GM21723 (cell line): ENCODE data around the gene NF1.
"Not testable (repeated sequence)": the region's sequence is repeated elsewhere in the genome, so short reads cannot be mapped to it uniquely, and the experiment has no call there.

Experiments
- ATAC-seq: cut with Tn5 transposase; IDR thresholded peaks from one replicate; pipeline ENCODE4 v1.9.1; 2021; ENCODE audit warnings: mild to moderate bottlenecking, moderate library complexity; ENCODE audit not compliant: unreplicated experiment

The NF1 gene

DNA sequence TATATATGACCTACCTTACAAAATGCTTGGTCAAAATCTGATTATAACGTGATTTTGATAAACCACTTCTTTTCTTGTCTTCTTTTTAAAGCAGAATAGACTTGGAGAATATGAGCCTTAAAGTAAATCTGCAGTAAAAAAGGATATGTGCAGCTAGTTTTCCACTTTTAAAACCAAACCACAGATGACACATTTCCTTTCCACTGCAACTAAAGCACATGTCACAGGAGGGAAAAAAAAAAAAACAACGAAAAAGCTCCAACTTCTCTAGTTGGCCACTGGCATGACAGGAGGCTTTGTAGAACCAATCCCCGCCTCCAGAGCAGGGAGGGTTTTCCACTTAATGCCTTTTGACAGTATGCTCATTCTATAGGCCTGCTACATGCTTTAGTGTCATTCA is 226.7 kb downstream of the NF1 start, which contains the start of gene EVI2A:
EVI2A (minus strand) TSS at position 142 of the 400 bp plus-strand sequence. CDS start 2,609 bp downstream, outside the sequence.
- ATAC-seq, result no peak

DNA sequence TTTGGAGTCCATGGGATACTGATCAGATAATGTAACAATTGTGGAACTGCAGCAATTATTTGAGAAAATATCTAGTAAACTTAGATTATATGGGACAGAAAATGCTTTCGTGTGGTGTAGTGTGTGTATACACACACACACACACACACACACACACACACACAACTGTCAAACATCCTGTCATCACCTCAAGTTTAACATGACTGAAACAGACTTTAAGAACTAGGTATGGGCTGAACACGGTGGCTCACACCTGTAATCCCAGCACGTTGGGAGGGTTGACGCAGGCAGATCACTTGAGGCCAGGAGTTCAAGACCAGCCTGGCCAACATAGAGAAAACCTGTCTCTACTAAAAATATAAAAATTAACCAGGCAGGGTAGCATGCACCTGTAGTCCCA is 227.2 kb downstream of the NF1 start:
- no peak for ATAC-seq

DNA sequence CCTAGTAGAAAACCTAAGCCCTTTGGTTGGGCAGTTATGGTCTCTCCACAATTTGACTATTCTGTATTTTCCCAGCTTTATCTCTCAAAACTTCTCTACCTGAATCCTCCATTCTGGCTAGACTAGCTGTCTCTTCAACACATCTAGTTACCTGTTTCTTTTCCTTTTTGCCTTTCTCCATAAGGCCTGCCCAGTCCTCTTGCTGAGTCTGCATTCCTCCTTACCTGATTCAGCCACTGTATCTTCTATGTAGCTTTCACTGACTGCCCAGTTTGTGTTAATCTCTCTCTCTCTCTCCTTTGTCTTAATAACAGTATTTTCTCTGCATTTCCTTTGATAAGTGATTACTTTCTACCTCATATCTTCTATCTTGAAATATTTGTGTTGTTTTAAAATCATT is 228.8 kb downstream of the NF1 start:
- ATAC-seq, result no peak

DNA sequence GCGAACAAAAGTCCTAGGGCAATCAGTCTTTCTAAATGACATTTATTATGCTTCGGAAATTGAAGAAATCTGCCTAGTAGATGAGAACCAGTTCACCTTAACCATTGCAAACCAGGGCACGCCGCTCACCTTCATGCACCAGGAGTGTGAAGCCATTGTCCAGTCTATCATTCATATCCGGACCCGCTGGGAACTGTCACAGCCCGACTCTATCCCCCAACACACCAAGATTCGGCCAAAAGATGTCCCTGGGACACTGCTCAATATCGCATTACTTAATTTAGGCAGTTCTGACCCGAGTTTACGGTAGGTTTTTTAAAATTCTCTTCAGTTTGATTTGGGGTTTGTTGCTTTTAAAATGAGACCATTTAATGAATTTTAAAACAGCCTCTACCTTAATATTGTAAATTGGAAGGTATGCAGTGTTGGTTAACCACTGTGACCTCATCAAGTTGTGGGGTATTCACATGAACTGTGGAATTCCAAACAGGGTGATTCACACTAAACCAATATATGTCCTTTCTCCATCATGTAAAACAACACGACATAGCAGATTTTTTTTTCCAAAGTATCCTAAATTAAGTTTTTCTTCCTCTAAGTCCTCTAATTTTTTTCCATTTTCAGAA is 232.9 kb downstream of the NF1 start:
- no peak for ATAC-seq

DNA sequence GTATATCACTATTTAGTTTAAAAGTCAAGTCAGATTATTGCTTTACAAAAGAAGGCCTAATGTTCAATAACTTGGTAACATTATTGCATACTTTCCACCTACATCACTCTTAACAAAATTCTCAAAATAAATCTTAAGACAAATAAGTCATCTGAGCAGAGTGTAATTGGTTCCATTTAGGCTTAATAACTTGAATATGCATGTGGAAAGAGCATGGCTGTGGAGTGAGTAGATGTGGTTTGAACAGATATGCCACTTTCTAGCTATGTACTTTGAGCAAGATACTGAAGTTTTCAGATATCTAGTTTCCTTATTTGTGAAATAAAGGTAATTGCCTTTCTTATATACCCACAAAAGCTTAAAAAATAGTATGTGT is 233.4 kb downstream of the NF1 start:
- no peak for ATAC-seq

DNA sequence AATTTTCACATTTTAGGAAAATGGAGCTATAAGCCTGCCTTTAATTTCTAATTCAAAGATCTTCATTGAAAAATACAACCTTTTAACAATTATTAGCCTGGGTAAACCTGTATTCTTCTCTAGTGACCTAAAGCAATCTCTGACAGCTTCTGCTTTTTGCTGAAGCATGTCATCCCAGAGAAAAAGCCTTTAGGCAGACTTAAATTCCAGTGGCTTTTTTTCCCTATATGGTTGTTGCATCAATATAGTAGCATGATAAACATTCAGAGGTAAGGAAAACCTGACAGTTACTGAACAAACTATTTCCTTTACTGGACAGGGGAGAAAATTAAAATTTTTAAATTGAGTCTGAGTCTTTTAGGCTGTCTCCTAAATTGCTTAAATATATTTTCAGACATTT is 234.4 kb downstream of the NF1 start:
- no peak for ATAC-seq

DNA sequence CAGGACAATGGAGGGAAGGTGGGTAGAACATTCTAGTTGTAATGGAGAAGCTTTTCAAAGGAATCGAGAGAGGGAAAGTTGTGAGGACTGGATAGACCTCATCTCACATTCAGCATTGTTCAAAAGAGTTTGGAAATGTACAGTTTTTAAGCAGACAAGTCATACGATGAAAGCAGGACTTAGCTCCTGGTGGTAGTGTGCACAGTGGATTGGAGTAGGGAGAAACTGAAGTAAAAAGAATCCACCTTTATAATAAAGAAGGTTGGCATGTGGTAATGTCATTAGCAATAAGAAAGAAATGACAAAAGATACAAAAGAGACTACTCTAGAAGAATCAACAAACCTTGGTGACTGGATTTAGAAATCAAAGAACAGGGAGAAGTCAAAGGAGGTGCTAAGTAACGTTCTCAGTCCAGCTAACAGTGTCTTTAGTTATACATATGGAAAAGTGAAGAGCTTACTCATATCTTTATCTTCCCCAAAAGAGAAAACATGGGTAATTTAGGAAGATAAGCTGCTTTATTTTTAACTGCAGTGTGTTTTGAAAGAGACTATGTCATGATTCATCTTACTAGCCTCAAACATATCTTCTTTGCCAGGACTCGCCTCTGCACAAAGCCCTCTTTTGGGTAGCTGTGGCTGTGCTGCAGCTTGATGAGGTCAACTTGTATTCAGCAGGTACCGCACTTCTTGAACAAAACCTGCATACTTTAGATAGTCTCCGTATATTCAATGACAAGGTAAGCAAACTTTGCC is 245.3 kb downstream of the NF1 start:
- ATAC-seq, result no peak

DNA sequence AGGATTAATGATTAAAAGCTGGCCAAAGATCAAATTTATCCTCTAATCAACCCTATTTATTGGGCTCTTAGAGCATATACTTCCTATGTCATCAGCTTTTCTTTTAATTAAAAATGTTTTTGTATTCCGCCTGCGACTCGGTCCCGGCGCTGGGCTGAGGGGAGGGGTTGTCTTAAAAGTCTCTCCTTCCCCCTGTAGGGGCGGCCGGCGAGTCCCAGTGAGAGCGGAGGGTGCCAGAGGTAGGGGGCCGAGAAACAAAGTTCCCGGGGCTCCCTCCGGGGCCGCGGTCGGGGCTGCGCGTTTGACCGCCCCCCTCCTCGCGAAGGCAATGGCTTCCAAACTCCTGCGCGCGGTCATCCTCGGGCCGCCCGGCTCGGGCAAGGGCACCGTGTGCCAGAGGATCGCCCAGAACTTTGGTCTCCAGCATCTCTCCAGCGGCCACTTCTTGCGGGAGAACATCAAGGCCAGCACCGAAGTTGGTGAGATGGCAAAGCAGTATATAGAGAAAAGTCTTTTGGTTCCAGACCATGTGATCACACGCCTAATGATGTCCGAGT is 250.5 kb downstream of the NF1 start:
- ATAC-seq, result not testable (repeated sequence)

DNA sequence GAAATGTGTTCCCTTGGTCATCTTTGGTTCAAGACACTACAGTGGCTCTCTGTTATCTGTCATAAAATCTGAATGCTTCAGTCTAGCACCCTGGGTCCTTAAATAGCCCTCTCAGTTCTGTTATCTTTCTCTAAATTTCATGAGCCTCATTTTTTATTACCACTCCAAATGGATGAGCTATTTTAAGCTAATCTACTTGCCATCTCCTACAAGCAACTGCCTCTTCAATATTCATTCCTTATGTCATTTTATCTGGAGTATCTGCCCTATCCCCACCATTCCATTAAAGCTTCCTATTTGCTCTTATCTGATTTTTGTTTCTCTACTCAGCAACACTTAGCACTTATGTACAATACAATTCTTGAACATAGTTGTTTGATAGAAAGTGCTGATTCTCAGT is 254.7 kb downstream of the NF1 start:
- ATAC-seq, result no peak

DNA sequence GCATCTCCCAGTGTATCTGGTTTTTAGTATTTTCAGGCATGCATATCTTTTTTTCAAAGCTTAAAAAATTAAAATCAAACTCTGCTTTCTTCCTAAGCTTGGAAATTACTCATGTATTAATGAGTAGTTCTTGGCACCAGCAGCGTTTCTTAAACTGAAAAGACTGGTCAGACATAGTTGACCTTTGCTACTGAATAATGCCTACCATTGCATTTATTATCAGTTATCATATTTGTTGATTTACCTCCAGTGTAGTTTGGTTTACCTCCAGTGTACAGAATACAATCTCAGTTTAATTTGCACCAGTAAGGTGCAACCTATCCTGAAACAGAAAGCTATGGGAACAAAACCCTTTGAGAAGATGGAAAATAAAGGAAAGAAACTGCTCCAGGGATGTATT is 261.2 kb downstream of the NF1 start:
- no peak for ATAC-seq

DNA sequence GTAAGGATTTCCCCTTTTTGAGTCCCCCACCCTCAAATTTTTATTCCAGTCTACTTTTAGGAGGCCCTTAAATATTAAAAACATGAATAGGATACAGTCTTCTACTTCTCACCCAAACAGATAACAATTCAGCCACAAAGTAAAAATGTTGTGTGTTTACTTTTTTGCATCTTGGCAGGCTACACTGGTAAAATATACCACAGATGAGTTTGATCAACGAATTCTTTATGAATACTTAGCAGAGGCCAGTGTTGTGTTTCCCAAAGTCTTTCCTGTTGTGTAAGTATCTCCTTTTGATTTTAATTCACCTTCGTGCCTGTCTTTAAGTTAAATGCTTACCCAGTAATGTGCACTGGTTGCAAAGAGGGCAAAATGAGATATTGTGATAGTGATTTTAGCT is 262.3 kb downstream of the NF1 start:
- no peak for ATAC-seq

DNA sequence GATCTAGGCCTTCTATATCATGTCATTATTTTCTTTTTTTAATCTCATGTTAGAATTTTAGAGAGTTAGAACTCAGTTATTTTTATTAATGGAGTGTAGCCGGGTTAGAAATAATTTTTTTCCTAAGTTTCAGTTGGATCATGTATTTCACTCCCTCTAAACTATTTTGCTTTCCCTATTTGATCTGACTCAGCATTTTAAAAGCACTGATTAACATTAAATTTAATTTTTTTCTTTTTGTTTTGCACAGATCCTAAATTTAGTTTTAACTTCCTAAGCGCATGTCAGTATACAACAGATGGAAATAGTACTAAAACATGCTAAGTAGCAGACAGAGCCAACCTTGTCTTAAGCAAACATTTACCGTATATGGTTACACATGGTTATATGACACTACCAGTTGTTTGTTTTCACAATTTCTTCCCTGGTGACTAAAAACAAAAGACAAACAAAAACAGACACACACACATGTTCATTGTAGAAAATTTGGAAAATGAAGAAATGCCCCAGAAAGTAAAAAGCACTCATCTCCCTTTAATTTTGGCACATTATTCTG is 263.1 kb downstream of the NF1 start:
- ATAC-seq, result no peak

DNA sequence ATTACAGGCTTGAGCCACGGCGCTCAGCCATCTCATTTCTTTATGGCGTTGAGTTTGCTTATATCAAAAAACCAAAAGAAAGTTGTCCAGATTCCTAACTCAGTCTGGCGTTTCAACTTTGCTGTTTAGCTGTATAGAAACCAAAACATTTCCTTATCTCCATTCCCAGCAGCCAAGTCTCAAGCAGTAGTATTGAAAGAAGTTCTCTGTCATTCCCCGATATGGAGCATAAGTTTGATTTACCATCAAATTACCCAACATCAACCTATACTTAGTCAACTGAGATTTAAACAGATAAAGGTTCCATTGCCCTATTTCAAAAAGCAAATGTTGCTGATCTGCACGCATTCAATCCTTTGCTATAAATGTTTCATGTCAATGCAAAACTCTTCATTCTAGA is 269.2 kb downstream of the NF1 start:
- no peak for ATAC-seq

DNA sequence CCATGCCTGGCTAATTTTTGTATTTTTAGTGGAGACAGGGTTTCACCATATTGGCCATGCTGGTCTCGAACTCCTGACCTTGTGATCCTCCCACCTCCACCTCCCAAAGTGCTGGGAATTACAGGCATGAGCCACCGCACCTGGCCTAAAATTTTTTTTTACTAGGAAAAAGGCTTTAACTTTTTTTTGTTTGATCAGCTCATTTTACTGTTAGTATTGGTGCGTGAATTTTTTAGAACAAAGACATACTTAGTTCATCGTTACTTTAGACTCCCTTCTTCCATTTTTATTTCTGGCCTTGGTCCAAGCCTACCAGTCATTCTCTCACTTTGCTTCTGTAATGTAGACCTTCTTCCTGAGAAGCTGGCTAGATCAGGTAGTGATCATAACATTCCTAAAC is 271.3 kb downstream of the NF1 start:
- ATAC-seq, result no peak

DNA sequence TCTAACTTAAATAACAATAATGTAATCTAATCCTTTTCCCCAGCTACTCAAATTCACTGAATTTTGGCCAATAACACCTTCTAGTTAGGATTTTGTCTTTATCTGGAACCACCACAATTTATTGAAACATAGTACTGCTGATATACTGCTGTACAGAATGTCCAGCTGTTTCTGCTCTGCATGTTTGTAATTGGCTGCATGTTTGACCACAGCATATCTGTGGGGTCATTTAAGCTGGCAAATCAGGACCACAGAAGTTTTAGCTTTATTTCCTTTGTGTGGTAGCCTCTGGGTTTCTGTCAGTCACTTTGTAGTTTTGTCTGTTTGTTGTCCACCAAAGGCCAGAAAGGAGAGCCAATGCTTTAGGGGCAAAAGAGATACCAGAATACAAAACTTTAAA is 274.5 kb downstream of the NF1 start:
- no peak for ATAC-seq

DNA sequence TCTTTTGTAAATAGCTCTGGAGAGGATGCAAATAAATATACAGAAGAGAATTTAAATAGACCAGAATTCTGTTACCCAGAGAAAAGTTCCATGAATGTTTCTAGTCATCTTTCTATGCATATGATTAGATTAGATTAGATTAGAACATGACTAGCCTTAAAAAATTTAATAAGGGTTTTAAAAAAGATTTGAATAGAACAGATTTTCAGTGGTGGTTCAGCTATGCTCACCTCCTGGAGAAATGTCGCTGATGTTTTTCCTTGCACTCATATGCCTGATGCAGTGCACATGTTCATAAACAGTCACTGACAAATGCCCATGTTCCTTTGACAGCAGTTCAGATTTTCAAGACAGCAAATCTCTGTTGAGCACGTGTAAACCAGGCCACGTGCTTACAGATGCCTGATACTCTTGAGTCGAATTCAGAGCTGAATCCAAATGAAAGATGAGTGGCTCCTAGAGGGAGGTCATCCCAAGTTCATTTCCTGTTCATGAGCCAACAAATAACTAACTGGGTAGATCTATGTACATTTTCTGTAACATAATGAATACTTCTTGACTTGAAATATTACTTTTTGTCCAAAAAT is 276.8 kb downstream of the NF1 start:
- no peak for ATAC-seq

DNA sequence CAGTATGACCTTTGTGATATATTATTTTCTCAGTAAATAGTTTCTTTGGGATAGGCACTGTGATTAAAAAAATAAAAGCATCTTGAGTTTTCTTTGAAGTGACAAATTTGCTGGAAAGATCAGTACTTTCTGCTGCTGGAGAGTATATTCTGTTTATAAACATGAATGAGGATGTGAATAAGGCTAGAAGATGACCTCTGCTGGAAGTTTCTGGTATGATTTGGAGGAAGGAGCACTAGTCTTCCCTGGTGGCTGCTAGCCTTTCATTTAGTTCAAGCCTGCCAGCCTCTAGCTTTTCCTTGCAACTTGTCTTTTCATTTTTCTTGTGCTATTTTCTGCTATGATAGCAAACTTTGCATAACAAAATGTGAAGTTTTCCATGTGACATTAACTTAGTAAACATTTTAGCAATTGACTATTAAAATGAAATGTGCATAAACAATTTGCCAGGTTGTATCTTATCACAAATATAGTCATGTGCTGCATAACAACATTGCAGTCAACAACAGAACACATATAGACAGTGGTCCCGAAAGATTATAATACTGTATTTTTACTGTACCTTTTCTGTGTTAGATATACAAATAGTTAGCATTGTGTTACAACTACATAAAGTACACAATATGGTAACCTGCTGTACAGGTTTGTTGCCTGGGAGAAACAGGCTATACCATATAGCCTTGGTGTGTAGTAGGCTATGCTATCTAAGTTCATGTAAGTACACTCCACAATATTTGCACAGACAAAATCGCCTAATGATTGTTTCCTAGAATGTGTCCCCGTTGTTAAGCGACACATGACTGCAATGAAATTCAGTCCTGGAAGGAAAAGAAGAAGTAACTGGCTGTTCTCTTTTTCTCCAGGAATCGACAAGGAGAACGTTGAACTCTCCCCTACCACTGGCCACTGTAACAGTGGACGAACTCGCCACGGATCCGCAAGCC is 278.6 kb downstream of the NF1 start:
- peak; percentile 49 for ATAC-seq

DNA sequence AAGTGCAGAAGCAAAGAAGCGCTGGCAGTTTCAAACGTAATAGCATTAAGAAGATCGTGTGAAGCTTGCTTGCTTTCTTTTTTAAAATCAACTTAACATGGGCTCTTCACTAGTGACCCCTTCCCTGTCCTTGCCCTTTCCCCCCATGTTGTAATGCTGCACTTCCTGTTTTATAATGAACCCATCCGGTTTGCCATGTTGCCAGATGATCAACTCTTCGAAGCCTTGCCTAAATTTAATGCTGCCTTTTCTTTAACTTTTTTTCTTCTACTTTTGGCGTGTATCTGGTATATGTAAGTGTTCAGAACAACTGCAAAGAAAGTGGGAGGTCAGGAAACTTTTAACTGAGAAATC is 279.3 kb downstream of the NF1 start:
- ATAC-seq, result no peak

DNA sequence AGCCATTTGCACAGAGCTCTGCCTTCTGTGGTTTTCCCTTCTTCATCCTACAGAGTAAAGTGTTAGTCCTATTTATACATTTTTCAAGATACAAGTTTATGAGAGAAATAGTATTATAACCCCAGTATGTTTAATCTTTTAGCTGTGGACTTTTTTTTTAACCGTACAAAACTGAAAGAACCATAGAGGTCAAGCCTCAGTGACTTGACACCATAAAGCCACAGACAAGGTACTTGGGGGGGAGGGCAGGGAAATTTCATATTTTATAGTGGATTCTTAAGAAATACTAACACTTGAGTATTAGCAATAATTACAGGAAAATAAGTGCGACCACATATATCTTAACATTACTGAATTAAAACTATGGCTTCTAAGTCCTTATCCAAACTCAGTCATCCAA is 279.7 kb downstream of the NF1 start:
- no peak for ATAC-seq

DNA sequence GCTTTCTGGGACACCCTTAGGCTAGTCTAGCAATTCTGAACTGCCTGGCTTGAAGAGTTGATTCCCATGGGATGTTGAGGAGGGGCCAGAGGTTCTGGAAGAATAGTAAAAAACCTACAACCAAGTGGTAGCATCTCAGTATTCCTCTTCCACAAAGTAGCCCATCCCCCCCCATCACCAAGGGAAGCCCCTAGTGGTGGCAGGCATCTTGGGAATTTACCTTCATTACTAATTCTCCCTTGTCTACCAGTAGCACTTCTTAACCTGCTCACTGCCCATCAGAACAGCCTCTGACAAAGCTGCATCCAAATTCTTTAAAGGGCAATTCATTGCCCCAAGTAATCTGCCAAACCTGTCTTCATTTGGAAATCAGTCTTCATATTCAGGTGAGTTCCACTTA is 283.9 kb downstream of the NF1 start:
- no peak for ATAC-seq
